ENCODE results near the gene UBE2N.

The UBE2N gene, protein sequence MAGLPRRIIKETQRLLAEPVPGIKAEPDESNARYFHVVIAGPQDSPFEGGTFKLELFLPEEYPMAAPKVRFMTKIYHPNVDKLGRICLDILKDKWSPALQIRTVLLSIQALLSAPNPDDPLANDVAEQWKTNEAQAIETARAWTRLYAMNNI

DNA sequence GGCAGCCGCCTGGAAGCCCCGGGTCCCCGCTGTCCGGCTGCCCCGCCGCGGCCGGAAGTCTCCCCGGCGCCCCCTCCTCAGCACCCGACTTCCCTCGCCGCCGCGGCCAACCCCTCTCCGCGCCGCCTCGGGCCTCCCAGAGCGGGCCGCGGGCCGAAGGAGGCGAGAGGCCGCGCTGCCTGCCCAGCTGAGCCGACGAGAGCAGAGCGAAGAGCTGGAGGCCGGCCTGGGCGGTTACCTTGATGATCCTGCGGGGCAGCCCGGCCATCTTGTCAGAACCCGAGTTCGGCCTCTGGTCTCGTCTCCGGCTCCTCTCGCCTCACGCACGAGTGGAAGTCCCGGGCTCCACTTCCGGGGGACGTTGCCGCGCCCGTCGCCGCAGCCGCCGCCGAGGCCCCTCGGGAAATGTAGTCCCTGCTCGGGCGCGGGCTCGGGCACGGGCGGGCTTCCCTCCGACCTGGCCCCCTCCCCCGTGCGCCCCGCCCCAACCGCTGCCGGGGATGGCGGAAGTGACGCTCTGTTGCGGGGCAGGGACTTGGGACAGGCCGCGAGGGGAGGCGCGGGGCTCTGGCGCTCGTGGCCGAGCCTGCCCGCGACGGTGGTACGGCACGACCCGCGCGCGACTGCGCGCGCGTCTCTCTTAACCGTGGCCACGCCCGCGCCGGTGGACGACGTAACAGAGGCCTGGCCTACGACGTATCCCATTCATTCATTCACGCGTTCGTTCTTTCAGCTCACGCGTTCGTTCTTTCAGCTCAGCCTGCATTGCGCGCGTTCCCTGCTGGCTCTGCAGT lies at the start of gene UBE2N:
TSS of gene UBE2N (minus strand) at position 331 of the 794 bp plus-strand sequence. CDS start at position 268, 63 bp downstream.
- peak; percentile 97 for DNase-seq

DNA sequence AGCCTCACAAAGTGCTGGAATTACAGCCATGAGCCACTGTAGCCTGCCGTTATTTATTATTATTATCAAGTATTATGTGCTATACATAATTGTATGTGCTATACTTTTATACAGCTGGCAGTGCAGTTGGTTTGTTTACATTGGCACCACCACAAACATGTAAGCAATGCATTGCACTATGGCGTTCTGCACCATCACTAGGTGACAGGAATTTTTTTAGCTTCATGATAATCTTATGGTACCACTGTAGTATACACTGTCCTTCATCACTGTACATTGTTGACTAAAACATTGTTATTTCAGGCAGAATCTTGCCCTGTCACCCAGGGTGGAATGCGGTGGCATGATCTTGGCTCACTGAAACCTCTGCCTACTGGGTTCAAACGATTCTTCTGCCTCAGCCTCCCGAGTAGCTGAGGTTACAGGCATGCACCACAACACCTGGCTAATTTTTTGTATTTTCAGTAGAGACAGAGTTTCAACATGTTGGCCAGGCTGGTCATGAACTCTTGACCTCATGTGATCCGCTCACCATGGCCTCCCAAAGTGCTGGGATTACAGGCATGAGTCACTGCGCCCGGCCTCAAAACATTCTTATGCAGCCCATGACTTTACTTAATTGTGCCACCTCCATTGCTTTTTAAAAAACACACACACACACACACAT lies 42.7 kb upstream of the UBE2N start:
- no peak for DNase-seq

DNA sequence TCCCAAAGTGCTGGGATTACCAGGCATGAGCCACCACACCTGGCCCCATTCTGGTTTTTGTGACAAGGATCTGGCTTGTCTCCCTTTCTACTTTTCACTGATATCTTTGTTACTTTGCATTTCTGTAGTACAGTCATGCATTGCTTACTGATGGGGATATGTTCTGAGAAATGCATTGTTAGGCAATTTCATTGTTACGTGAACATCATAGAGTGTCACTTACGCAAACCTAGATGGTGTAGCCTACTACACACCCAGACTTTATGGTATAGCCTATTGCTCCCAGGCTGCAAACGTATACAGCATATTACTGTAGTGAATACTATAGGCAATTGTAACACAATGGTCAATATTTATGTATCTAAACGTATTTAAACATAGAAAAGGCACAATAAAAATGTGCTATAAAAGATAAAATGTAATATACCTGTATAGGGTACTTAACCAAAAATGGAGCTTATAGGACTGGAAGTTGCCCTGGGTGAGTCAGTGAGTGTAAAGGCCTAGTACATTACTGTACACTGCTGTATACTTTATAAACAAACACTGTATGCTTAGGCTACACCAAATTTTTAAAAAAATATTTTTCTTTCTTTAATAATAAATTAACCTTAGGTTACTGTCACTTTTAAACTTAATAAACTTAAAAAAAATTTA lies 41.5 kb upstream of the UBE2N start:
- DNase-seq, result no peak

DNA sequence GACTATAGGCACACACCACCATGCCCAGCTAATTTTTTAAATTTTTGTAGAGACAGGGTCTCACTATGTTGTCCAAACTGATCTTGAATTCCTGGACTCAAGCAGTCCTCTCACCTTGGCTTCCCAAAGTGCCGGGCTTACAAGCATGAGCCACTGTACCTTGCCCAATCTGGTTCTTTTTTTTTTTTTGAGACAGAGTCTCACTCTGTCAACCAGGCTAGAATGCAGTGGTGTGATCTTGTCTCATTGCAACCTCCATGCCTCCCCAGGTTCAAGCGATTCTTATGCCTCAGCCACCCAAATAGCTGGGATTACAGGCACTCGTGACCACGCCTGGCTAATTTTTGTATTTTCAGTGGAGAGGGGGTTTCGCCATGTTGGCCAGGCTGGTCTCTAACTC lies 41.0 kb upstream of the UBE2N start:
- DNase-seq, result no peak

DNA sequence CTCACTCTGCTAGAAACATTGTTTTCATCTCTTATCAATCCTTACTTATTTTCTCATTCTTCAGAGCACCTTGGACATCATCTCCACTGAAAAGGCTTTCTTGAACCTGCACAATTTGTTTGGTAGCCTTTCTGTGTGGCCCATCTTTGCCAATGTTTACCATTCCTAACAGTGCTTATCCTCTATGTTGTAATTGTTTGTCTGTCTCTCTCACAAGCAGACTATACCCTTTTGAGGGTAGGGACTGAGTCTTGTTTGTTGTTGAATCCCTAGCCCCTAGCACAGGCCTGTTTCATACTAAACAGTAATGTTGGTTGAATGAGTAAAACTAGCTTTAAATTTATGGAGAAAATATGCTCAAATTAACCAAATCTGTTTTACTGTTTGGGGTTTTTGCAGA lies 34.8 kb upstream of the UBE2N start:
- no peak for DNase-seq

DNA sequence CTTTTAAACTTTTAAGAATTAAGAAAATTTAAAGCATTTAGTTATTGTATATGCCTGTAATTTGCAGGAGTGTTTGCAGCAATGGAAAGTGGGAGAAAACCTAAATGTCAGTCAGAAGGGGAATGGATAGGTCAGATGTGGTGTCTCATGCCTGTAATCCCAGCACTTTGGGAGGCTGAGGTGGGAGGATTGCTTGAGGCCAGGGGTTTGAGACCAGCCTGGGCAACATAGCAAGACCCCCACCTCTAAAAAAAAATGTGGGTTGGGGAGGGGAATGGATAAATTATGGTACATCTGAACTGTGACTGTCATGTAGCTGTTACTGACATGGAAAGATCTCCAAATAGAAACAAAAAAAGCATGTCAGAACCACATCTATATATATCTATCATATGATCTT lies 27.6 kb upstream of the UBE2N start:
- DNase-seq, result no peak

DNA sequence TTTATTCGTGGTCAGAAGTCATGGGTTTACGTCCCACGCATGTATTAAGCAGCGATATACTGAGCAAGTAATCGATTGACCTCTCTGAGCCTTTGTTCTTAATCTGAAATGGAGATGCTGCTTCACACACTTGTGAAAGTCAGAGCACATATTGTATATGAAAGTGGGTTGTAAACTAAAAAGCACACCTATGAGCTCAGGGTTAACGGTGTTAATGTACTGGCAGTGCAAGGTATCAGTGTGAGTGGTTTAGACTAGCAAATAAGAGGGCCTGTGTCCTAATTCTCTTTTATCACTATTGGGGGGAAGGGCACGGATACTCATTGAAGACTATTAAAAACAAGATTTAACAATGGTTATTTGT lies 26.2 kb upstream of the UBE2N start:
- DNase-seq, result no peak

DNA sequence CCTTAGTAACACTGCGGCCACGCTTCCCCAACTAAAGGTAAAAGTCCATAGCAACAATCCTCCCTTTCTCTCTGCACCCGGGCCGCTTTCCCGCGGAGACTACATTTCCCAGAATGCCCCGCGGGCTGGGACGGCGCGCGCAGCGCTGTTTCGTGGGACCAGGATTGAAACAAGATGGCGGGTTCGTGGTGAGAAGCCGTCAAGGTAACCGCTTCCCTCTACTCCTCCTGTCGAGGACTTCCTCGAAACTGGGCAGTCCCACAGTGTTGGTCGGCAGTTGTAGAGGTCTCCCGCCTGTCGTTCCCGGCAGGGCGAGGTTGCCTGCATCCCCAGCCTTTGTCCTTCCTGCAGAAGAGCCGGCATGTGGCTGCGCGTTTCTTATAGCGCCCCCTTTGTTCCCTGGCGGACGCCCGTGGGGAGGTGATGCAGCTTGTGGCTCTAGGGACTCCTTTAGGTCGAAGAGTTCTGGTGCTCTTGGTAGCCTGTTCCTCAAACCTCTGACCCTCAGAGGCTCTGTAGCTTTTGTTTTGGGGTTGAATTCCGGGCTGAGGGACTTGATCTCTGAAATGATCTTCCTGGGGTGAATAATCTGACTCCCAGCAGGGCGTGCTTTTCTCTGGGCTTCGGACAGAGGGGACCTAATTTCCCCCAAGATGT lies 25.7 kb upstream of the UBE2N start, which contains the start of gene MRPL42:
TSS of gene MRPL42 (plus strand) at position 164 of the 657 bp plus-strand sequence. CDS start 1,772 bp downstream, outside the sequence.
- DNase-seq, result peak; percentile 95

DNA sequence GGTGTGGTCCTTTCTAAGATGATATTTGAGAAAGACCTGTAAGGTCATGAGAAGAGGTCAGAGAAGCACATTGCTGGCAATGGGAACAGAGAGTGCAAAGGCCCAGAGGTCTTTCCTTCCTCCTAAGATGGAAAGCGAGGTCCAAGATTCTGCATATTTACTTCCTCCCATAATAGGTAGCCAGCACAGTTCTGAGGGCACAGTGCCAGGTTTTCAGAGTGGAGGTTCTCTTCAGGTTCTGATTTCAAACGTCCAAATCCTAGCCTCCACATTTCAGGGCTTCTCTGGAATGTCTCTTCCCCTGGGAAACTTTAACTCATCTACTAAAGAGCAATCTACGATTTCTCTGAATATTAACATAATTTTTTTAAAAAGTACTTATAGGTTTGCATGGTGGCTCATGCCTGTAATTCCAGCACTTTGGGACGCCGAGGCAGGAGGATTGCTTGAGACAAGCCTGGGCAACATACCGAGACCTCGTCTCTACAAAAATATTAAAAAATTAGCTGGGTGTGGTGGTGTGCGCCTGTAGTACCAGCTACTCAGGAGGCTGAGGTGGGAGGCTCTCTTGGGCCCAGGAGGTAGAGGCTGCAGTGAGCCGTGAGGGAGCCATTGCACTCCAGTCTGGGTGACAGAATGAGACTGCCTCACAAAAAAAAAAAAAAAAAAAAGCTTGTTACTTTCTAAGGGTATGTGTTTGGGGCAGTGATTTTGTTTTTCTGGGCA lies 25.0 kb upstream of the UBE2N start:
- no peak for DNase-seq

DNA sequence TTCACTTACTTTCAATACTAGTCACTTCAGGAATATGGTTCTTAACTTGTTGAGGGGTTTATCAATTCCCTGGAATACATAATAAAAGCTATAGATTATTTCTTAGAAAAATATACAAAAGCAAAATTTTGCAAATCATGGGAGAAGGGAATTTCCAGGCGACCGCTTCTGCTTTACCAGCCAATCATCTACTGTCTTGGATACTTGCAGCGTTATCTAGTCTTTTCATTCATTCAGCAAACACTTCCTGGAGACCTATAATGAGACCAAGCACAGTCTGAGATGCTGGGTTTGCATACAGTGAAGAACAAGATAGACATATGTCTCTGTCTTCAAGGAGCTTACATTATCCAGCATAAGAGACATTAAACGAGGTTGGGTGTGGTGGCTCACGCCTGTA lies 24.1 kb upstream of the UBE2N start:
- DNase-seq, result no peak

DNA sequence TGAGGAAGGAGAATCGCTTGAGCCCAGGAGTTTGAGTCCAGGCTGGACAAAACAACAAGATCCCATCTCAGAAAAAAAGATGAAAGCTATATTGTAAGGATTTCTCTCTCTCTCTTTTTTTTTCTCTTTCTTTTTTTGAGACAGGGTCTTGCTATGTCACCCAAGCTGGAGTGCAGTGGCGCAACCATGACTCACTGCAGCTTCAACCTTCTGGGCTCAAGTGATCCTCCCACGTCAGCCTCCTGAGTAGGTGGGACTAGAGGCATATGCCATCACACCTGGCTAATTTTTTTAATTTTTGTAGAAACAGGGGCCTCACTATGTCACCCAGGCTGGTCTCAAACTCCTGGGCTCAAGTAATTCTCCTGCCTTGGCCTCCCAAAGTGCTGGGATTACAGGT lies 19.8 kb upstream of the UBE2N start:
- no peak for DNase-seq

DNA sequence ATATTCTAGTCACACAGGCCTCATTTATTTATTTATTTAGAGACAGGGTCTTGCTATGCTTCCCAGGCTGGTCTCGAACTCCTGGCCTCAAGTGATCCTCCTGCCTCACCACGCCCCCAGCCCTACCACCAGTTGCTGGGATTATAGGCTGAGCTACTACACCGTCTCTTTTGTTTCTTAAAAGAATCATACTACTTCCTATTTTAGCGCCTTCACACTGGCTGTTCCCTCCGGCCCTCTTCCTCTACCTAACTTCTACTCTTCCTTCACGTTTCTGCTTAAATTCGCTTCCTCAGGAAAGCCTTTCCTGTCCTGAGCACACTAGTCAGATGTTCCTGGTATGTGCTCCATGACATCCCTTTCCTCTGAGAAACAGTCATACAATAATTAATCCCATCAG lies 19.2 kb upstream of the UBE2N start:
- DNase-seq, result no peak

DNA sequence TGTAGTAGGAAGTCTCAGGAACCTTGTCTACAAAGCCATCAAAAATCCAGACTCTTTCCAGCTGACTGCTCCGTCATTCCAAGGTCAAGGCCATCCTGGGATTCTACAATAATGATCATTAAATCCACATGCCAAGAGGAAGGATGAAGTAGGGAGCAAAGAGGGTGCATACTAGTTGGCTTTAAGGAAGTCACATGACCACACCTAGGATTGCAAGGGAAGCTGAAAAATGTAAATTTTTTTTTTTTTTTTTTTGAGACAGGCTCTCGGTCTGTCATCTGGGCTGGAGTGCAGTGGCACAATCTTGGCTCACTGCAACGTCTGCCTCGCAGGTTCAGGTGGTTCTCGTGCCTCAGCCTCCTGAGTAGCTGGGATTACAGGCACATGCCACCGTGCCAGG lies 18.3 kb upstream of the UBE2N start:
- no peak for DNase-seq

DNA sequence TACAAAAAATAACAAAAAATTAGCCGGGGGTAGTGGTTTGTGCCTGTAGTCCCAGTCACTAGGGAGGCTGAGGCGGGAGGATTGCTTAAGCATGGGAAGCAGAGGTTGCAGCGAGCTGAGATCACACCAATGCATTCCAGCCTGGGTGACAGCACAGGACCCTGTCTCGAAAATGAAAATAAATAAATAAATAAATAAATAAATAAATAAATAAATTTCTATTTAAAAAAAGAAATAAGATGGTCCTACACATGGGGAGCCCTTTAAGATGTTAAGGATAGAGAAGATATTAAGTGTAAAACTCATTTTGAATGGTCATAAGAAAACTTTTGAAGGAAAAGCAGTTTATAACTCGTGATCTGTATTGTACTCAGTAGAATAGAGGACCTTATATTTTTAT lies 17.4 kb upstream of the UBE2N start:
- no peak for DNase-seq

DNA sequence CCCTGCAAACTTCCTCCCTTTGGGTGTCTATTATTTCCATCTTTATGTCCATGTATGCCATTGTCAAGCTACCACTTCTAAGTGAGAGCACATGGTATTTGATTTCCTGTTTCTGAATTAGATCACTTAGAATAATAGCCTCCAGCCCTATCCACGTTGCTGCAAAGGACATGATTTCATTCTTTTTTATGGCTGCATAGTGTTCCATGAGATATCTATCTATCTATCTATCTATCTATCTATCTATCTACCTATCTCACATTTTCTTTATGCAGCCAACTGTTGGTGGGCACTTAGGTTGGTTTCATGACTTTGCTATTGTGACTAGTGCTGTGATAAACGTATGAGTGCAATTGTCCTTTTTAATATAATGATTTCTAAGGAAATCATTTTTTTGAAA lies 14.3 kb upstream of the UBE2N start:
- DNase-seq, result no peak

DNA sequence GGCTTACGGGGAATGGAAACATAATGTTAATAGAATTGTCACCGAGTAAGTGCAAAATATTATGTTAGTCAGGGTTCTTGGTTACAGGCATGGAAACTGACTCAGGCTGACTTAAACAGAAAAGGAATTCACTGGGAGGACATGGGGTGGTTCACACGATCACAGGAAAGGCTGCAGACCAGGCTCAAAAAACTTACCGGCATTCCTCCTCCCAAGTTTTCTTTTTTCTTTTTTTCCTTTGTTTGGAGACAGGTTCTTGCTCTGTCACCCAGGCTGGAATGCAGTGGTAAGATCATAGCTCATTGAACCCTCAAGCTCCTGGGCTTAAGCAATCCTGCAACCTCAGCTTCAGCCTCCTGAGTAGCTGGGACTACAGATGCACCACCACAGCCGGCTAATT lies 11.9 kb upstream of the UBE2N start:
- DNase-seq, result no peak

DNA sequence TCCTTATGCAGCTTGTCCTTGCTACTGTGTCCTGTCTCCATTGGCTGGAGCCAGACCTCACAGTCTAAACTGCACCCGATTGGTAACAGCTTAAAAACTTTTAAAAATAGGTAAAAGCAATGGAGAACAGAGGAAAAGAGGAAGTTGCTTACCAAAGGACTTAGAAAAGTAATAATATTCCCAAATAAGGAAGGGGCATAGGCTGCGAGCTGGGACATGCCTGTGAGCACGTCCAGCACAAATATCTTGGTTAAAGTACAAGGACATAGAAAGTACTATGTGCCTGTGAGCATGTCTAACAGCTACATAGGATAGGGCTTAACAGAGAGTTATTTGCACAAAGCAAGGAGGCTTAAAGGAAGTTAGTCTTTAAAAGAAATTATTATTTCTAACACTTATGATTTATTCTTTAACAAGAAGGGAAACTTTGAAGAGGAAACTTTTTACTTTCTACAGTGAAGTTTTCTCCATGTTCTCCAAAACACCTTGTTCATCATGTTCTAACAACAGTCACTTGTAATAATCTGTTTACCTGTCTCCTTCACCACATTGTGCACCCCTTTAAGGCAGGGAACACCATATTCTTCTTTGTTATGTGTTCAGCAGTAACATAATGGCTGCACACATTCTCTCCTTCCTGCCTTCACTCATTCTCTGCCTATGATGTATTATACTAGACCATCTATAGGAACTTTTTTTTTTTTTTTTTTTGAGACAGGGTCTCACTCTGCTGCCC lies 9.8 kb upstream of the UBE2N start:
- no peak for DNase-seq

DNA sequence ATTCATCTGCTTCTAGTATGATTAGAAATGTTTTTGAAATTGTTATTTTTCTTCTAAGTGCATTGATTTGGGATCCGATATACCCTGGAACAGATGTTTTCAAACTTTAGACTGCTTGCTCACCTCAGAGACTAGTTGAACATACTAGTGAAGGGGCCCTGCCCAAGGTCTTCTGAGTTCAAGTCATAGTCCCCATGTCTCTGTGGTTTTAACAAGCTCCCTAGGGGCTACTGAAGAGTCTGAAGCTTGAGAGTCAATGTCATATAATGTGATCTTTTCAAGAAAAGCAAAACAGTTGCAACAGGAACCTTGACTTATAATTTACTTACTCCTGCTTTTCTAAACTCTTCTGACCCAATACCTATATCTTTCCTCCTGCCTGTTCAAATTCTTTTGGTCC lies 7.5 kb upstream of the UBE2N start:
- DNase-seq, result no peak

DNA sequence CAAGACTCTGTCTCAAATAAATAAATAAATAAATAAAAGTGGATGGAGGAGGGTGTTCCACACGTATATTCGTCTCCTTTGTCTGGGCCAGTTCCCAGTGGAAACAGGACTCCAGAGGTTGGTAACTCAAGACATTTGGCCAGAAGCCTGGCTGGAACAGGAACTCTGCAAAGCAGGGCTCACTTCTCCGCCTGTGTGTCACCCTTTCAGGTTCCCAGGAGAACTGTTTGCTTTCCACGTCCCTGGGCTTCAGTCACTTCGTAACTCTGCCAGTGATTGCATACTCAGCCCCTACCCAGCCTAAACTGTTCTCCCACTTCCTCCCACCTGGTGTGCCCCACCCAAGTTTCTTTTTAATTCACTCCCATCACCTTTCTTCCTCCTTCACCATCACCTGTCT lies 7.0 kb upstream of the UBE2N start:
- no peak for DNase-seq

DNA sequence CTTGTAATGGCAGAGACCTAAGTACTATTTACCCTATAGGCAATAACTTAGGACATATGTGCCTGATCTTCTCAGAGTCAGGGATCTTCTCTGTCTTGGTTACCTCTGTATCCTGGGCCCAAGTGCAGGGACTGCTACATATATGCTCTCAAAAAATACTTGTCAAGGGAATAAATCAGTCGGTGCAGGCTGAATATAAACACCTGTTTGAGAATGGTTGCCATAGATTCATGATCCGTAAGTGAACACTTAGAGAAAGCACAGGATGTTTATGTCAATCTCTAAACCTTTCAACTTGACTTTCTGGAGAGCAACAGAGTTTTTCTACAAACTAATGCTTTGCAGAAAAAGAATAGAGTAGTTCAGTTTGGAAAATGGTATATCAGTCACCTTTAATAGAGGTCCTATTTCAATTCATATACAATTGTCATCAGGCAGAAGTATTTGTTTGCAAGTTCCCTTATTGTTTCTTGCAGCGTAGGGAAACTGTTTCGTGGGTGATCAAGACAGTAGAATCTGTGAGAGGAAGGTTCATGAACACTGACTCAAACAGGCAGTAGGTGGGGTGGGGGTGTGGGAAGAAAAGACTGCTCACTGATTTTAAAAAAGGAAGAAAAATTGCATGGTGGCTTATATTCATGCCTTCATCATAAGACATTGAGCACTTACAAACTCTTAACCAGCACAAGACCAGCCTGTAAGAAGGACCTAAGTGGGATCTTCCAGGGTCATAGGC lies 6.0 kb upstream of the UBE2N start:
- DNase-seq, result no peak

DNA sequence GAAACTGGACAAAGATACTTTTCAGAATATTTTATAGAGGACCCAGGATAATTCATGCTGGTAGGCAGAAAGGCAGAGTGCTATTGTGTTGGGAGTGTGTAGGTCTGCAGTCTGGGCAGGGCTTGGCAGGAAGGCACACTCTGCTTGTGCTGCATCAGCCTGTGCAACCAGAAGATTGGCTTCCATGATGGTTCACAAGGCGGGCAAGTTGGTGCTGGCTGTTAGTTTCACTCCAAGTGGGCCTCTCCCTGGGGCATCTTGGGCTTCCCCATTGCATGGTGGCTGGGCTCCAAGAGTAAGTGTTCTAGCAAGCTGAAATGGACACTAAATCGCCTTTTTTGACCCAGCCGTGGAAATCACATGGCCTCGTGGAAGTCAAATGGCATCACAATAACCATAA lies 1.8 kb upstream of the UBE2N start:
- DNase-seq, result no peak
